Osteocyte (in vitro differentiated cells): ENCODE measurements around the gene DCTN5. TPM values are rescaled to one million over a fixed set of nuclear protein-coding genes. Genes with fewer than 3 reads are reported as not detected.

Source experiments
- DNase-seq: peaks from one replicate; pipeline ENCODE4 v3.0.0; 2021; ENCODE audit warnings: mixed read lengths; ENCODE audit not compliant: unreplicated experiment; ENCODE audit errors: extremely low spot score
- H3K27ac Mint-ChIP-seq: one replicate; pipeline ENCODE4 v1.8.0; 2021; ENCODE audit warnings: mild to moderate bottlenecking, mixed read lengths; ENCODE audit not compliant: unreplicated experiment
- H3K27me3 Mint-ChIP-seq: one replicate; pipeline ENCODE4 v1.8.0; 2021; ENCODE audit warnings: mixed read lengths; ENCODE audit not compliant: unreplicated experiment
- H3K36me3 Mint-ChIP-seq: one replicate; pipeline ENCODE4 v1.8.0; 2021; ENCODE audit warnings: mixed read lengths; ENCODE audit not compliant: unreplicated experiment
- H3K4me1 Mint-ChIP-seq: one replicate; pipeline ENCODE4 v1.8.0; 2021; ENCODE audit warnings: mixed read lengths; ENCODE audit not compliant: unreplicated experiment
- H3K4me3 Mint-ChIP-seq: one replicate; pipeline ENCODE4 v1.8.0; 2021; ENCODE audit warnings: mild to moderate bottlenecking, moderate library complexity, mixed read lengths; ENCODE audit not compliant: unreplicated experiment
- H3K9me3 Mint-ChIP-seq: one replicate; pipeline ENCODE4 v1.8.0; 2021; ENCODE audit warnings: mixed read lengths; ENCODE audit not compliant: unreplicated experiment
- total RNA-seq: library from RNA; stranded (reverse); gene quantifications from 2 replicates; pipeline ENCODE4 v1.2.1, GENCODE V29; 2021
- TF ChIP-seq, protein P1 (sequence below): fragments of 200-600 bp; sonication (generic); IDR thresholded peaks from 2 replicates; pipeline ENCODE4 v1.5.0; 2021; ENCODE audit warnings: antibody characterized with exemption, mild to moderate bottlenecking, moderate library complexity

DCTN5 gene
- total RNA-seq, 1 donor from 2014 or later: 65.3 TPM

GRCh38 chr16:23663918-23664317 is 22.7 kb downstream of the DCTN5 start:
- H3K27me3 Mint-ChIP-seq: no peaks in the 10 kb centered on the region
- peaks cover 74% of the 10 kb centered on the region for H3K36me3 Mint-ChIP-seq
- H3K27ac Mint-ChIP-seq: no peak overlapping the region
- H3K4me1 Mint-ChIP-seq: no peaks in the 10 kb centered on the region
- DNase-seq: no peak
- H3K9me3 Mint-ChIP-seq: no peaks in the 10 kb centered on the region
- no peak overlapping the region for H3K4me3 Mint-ChIP-seq
- TF ChIP-seq, protein P1, sequence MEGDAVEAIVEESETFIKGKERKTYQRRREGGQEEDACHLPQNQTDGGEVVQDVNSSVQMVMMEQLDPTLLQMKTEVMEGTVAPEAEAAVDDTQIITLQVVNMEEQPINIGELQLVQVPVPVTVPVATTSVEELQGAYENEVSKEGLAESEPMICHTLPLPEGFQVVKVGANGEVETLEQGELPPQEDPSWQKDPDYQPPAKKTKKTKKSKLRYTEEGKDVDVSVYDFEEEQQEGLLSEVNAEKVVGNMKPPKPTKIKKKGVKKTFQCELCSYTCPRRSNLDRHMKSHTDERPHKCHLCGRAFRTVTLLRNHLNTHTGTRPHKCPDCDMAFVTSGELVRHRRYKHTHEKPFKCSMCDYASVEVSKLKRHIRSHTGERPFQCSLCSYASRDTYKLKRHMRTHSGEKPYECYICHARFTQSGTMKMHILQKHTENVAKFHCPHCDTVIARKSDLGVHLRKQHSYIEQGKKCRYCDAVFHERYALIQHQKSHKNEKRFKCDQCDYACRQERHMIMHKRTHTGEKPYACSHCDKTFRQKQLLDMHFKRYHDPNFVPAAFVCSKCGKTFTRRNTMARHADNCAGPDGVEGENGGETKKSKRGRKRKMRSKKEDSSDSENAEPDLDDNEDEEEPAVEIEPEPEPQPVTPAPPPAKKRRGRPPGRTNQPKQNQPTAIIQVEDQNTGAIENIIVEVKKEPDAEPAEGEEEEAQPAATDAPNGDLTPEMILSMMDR: no peak

DNA sequence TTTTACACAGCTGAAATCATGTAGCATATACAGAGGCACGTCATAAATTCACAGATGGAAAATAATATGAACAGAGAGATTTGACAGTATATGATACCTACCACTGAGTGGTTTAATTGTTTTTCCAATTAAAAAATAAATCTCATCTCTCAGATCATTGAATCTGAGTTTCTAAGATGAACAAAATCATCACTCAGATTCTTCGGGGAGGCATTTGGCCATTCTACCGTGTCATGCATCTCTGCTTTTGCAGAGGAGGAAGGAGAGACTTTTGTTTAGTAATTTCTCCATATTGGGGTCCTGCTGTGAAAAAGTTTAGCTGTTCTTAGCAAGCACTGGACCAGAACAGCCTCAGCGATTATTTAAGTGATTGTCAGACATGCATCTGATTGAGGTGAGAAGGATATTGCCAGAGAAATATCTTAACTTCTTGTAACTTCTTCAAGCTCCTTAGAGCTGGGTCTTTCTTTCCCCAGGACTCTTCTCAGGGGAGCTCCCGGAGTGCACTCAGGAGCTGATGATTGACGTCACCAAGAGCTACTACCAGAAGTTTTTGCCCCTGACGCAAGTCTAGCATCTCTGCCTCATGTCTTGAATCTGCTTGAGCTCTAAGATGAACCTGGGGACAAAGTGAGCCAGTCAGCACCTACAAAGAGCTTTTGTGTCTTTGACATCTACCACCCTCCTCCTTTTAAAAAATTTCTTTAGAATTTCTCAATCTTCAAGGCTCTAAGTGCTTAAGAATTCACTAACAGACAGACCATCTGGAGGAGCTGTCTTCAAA is 25.5 kb downstream of the DCTN5 start:
- DNase-seq: no peak
- peaks cover 68% of the 10 kb centered on the region for H3K36me3 Mint-ChIP-seq
- H3K9me3 Mint-ChIP-seq: no peaks in the 10 kb centered on the region
- no peak overlapping the region for H3K27ac Mint-ChIP-seq
- H3K4me3 Mint-ChIP-seq: no peak overlapping the region
- no peaks in the 10 kb centered on the region for H3K27me3 Mint-ChIP-seq
- H3K4me1 Mint-ChIP-seq: no peaks in the 10 kb centered on the region
- TF ChIP-seq, protein P1: no peak

DNA sequence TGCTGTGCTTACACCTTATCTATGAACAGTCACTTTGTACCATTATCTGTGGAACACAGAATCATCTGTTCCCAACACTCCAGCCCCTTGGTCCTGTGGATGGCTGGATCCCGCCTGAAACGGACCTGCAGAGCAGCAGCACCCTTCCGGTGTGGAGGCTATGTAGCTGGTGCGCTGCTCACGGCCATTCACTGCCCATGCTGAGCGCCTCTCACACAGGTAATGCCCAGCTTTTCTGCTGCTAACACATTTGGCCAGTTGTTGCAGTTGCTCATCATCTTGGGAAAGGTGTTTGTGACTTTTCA is 26.0 kb downstream of the DCTN5 start:
- TF ChIP-seq, protein P1: no peak
- no peaks in the 10 kb centered on the region for H3K4me1 Mint-ChIP-seq
- no peak overlapping the region for H3K4me3 Mint-ChIP-seq
- H3K27ac Mint-ChIP-seq: no peak overlapping the region
- H3K9me3 Mint-ChIP-seq: no peaks in the 10 kb centered on the region
- no peak for DNase-seq
- no peaks in the 10 kb centered on the region for H3K27me3 Mint-ChIP-seq
- H3K36me3 Mint-ChIP-seq: peaks cover 68% of the 10 kb centered on the region

- H3K27me3 Mint-ChIP-seq: no peaks in the 10 kb centered on the region
- TF ChIP-seq, protein P1: no peak
- H3K36me3 Mint-ChIP-seq: peaks cover 65% of the 10 kb centered on the region
- H3K4me3 Mint-ChIP-seq: no peak overlapping the region
- no peaks in the 10 kb centered on the region for H3K9me3 Mint-ChIP-seq
- no peak overlapping the region for H3K27ac Mint-ChIP-seq
- no peak for DNase-seq
- no peaks in the 10 kb centered on the region for H3K4me1 Mint-ChIP-seq
These were observed 27.0 kb downstream of the DCTN5 start for GRCh38 chr16:23668225-23668624.

DNA sequence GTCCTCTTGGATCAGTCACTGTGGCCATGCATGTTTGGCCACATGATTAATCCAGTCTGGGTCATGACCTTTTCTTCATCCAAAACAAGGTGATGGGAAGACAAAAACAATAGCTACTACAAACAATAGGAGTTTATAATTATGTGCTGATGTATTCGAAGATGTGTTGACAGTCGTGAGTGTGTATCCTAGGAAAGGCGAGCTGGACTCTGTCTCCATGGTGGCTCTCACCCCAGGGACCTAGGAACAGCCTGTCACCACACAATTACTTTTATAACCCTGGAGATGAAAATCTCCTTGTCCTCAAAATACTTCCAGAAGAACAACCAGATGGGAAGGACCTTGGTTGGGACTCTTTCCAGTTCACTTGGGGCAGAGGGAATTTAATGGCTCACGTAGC is 27.6 kb downstream of the DCTN5 start:
- no peaks in the 10 kb centered on the region for H3K27me3 Mint-ChIP-seq
- no peak overlapping the region for H3K27ac Mint-ChIP-seq
- no peak for DNase-seq
- no peaks in the 10 kb centered on the region for H3K4me1 Mint-ChIP-seq
- no peak overlapping the region for H3K4me3 Mint-ChIP-seq
- peaks cover 62% of the 10 kb centered on the region for H3K36me3 Mint-ChIP-seq
- TF ChIP-seq, protein P1: no peak
- no peaks in the 10 kb centered on the region for H3K9me3 Mint-ChIP-seq
